GM18861 (cell line): ENCODE measurements around the gene ADGRF3.
A peak's percentile ranks its signal among the peaks of the same experiment; 100 is the strongest.
"Not testable (repeated sequence)": the region's sequence is repeated elsewhere in the genome, so short reads cannot be mapped to it uniquely, and the experiment has no call there.

Experiments
- ATAC-seq: cut with Tn5 transposase; IDR thresholded peaks from one replicate; pipeline ENCODE4 v1.9.1; 2021; ENCODE audit not compliant: unreplicated experiment

The ADGRF3 gene

DNA sequence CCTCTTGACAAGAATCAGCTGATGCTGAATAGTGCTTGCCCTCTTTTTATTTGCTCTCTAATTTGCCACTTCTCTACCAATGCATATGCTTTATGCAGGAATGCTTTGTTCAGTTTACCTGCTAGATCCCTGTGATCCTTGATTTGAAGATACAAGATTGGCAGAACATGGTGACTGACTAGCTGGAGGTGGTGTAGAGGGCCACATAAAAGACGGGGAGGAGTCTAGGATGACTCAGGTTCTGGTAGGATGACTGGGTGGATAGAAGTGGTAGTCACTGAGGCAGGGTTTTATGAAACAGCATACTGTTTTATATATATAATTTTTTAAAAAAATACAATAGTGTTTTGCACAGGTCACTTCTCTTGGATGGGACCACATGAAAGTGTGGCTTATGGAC lies 6.3 kb upstream of the ADGRF3 start:
- ATAC-seq, result no peak

DNA sequence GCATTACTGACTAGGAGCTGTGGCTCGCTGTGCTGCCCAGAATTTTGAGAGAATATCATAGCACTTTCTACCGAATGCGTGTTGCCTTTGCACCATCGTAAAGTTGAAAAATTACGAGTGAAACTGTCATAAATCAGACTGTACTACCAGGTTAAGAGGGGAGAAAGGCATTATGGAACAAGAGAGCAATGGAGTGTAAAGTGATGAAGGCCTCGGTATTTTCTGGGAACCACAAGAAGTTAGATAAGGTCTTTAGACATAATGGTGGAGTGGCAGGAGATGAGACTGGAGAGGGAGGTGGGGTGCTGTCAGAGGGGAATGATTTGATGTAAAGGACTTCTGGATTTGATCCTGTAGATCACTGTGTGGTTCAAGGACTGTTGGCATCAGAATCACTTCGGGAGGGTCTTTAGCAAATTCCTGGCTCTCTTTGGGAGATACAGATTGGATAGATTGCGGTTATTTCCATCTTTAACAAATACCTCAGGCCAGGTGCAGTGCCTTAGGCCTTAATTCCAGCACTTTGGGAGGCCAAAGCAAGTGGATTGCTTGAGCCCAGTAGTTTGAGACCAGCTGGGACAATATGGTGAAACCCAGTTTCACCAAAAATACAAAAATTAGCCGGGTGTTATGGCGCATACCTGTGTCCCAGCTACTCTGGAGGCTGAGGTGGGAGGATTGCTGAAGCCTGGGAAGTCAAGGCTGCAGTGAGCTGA lies 4.9 kb upstream of the ADGRF3 start:
- no peak for ATAC-seq

DNA sequence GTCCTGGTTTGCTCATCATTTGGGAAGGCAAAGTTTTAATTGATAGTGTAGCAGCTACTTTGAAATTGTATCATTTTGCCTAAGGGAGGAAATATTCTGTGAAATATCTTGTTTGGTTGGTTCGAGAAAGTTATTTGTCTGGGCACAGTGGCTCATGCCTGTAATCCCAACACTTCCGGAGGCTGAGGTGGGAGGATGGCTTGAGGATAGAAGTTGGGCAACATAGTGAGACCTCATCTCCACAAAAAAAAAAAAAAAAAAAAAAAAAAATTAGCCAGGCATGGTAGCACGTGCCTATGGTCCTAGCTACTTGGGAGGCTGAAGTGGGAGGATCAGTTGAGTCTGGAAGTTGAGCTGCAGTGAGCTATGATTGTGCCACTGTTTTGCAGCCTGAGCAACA lies 3.1 kb upstream of the ADGRF3 start:
- no peak for ATAC-seq

DNA sequence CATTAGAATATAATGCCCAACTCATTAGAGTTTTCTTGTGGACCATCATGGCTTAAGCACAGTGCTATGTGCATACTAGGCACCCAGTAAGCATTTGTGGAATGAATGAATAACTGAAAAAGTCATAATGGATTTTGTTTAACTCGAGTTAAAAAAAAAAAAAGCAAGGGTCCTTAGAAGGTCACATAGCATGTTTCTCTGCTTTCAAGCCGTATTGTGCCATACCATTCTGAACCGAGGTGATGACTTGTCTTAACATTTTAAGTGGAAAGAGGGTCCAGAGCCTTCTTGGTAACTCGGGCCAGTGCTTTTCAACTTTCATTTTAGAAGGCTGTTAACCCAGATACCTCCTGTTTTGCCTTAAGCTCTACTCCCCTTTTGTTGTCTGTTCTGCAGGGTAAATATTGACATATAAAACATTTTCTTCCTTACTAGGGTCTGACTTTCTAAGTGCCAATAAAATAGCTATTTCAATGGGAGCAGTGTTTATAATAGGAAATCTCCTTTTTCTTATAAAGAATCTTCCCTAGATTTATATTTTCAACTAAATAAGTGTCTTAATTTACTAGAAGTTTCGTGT lies 787 bp upstream of the ADGRF3 start:
- no peak for ATAC-seq

DNA sequence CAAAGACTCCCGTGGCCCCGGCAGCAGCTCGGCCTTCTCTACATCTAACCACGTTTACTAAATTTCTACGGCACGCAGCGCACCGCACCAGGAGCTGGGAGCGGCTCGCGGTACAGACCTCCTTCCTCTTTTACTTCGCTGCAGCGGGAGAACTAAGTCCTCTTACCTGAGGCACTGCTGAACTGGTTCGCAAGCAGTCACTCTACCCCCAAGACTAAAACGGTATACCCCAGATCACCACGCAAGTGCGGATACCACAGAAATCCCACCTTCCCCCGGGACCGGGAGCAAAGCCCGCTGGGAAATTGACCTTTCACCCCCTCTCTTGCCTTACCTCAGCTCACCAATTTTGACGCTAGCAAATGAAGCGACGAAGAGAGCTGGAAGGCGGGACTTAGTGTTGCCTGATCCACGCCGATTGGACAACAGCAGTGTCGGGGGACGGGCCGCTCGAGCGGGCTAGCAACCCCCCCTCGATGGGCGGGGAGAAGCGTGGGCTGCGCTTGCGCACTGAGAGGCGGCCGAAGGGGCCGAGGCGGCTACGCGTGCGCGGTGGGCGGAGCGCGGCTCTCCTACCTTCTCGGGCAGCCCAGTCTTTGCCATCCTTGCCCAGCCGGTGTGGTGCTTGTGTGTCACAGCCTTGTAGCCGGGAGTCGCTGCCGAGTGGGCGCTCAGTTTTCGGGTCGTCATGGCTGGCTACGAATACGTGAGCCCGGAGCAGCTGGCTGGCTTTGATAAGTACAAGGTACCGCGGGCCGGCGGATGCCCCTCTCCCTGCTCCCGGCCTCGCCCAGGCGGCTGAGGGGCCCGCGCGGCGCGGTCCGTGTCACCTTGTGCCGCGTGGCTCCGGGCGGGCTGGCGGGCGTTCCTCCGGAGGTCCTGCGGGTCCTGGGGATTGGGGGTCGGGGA lies 790 bp downstream of the ADGRF3 start, which contains the start of gene SELENOI:
Gene SELENOI, plus strand, starts transcription at position 599 of the 909 bp plus-strand sequence. Its CDS starts 90 bp downstream, at position 689.
- ATAC-seq, result peak; percentile 87

DNA sequence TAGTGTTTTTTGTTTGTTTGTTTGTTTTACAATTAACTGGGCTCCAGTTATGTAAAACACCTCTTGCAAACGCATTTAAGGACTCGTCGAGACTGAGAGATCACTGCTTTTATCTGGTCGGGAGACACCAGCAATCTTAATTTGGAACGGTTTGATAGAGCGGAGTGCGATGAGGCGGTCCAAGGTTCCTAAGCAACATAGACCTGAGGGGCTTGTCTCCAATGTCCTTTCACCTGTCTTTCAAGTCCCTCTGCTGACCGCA lies 1.4 kb downstream of the ADGRF3 start:
- no peak for ATAC-seq

DNA sequence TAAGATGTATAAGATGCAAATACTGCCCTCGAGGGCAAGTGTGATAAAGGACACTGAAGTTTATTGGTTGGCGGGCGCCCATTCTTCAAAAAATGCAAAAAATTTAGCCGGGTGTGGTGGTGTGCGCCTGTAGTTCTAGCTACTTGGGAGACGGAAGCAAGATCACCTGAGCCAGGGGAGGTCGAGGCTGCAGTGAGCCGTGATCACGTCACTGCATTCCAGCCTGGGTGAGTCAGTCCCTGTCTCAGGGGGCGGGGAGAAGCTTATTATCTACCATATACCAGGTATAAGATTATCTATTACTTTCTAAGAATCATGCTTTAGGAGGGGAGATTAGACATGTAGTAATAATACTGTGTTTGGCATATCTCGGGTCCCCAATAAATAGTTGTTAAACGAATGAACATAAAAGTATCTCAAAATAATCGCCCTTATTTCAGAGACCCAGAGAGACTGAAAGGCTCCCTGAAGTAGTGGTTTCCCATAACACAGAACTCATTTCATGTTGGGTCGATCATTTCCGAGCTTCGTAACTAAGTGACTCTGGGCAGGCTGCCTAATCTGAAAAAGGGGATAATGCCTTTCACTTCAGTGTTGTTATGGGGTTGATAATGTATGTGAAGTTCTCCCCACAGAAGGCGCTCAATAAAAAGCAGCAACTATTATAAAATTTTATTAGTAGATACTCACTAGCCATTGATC lies 1.9 kb downstream of the ADGRF3 start:
- no peak for ATAC-seq

DNA sequence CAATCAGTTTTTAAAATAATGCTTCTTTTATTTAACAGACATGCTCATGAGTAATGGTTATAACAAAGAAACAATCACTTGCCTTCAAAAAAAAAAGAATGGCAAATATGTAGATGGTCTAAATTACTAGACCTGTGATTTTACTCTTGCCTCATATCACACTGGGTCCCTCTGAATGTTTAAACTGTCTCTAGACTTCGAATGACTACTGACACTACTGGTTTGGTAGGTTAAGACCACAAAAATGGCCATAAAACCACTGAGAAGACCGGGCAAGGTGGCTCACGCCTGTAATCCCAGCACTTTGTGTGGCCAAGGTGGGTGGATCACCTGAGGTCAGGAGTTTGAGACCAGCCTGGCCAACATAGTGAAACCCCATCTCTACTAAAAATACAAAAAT lies 5.8 kb downstream of the ADGRF3 start:
- no peak for ATAC-seq

DNA sequence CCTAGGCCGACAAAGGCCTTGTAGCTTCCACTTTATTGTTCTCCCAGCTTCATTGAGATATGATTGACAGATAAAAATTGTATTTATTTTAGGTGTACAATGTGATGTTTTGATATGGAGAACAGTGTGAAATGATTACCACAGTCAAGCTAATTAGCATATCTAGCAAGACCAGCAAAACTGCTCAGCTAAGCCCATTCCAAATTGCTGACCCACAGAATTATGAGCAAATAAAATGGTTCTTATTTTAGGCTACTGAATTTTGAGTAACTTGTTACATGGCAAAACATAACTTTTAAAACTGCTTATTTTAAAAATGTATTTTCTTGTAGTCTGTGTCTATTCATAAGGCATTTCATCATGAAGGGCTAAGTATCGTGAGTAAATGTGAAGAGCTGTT lies 9.3 kb downstream of the ADGRF3 start:
- ATAC-seq, result no peak

DNA sequence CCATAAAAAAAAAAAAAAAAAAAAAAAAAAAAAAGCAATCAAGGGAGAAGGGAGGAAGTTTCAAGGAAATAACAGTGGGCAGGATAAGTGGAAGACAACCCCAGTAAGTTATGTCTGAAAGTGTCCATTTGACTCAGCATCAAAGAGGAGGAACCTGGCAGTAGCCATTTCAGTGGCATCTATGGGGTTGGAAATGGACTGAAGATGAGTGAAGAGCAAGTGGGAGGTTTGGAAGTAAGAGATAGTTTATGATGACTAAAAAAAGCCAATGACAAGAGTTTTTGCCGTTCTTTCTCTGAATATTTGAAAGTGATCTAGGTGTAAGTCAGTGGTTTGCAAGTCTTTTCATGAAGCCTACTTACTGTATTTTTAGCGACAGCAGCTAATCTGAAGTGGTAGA lies 9.9 kb downstream of the ADGRF3 start:
- no peak for ATAC-seq

DNA sequence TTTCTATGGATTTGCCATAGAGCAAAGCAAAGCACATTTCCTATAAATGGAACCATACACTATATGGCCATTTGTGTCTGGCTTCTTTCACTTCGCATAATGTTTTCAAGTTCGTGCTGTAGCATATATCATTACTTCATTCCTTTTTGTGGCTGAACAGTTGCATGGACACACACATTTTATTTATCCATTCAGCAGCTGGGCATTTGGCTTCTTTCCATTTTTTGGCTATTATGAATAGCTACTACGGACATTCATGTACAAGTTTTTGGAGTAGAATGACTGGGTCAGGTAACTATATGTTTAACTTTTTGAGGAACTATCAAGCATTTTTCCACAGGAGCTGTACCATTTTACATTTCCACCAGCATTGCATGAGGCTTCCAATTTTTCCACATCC lies 11.4 kb downstream of the ADGRF3 start:
- ATAC-seq, result no peak

DNA sequence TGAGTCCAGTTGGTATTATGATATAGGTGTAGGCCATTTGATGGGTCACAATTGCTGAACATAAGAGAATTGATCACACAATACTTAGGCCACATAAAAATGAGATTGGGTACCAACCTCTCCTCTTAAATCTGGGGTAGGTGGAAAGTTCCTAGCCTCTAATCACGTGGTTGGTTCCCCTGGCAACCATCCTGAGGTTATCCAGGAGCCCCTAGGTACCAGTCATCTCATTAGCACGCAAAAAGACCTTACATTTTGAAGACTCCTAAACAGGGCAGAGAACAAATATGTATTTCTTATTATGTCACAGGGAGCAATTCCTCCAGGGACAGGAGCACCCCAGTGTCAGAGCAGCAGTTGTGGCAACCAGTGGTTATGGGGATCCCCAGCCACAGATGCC lies 13.3 kb downstream of the ADGRF3 start:
- no peak for ATAC-seq

DNA sequence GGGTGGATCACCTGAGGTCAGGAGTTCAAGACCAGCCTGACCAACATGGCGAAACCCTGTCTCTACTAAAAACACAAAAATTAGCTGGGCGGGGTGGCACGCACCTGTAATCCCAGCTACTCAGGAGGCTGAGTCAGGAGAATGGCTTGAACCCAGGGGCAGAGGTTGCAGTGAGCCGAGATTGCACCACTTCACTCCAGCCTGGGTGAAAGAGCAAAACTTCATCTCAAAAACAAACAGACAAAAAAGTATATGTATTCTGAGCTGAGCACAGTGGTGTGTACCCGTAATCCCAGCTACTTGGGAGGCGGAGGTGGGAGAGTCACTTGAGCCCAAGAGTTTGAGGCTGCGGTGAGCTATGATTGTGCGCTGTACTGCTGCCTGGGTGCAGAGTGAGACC lies 15.3 kb downstream of the ADGRF3 start:
- ATAC-seq, result not testable (repeated sequence)

DNA sequence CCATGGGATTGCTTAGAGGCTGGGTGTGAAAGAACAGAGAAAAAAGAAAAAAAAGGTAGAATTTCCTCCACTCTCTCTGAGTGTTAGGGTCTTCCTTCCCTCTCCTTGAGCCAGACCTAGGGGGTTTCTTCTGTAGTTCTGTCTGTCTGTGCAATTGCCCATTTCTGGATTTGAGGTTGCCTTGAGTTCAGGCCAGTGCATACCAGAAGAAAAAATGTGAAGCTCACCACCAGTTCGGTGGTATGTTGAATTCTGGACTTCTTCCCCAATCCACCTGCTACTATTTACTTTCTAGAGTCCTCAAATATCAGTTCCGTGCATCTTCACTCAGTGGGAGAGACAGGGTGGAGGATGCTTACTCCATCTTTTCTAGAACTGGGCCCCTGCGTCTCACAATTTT lies 16.0 kb downstream of the ADGRF3 start:
- no peak for ATAC-seq

DNA sequence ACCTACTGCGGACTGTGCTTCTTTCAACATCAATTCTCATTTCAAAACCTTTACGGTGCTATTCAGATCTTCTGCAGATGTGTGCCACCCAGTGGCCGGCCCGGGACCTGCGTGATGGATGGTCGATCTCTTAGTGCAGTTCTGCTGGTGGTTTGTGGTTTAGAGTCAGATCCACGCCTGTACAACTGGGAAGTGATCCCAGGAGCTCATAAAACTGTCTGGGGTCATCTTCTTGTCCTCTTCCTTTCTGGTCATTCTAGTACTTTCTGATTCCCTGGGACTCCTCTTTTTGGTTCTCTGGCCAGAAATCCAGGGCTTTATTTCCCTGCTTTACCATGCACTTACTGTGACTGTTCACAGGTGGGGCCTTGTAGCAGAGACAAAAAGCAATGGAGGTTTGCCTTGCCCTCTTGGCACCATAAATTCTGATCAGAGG lies 16.5 kb downstream of the ADGRF3 start:
- peak; percentile 73 for ATAC-seq

DNA sequence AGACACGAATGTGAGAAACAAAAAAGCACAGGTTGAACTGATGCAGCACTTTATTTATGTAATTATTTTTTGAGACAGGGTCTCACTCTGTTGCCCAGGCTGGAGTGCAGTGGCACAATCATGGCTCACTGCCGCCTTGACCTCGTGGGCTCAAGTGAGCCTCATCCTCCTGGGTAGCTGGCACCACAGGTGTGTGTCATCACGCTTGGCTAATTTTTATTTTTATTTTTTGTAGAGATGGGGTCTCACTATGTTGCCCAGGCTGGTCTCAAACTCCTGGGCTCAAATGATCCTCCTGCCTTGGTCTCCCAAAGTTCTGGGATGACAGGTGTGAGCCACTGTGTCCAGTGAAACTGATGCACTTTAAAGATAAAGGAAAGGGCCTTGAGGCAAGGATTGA lies 17.5 kb downstream of the ADGRF3 start:
- ATAC-seq, result not testable (repeated sequence)

DNA sequence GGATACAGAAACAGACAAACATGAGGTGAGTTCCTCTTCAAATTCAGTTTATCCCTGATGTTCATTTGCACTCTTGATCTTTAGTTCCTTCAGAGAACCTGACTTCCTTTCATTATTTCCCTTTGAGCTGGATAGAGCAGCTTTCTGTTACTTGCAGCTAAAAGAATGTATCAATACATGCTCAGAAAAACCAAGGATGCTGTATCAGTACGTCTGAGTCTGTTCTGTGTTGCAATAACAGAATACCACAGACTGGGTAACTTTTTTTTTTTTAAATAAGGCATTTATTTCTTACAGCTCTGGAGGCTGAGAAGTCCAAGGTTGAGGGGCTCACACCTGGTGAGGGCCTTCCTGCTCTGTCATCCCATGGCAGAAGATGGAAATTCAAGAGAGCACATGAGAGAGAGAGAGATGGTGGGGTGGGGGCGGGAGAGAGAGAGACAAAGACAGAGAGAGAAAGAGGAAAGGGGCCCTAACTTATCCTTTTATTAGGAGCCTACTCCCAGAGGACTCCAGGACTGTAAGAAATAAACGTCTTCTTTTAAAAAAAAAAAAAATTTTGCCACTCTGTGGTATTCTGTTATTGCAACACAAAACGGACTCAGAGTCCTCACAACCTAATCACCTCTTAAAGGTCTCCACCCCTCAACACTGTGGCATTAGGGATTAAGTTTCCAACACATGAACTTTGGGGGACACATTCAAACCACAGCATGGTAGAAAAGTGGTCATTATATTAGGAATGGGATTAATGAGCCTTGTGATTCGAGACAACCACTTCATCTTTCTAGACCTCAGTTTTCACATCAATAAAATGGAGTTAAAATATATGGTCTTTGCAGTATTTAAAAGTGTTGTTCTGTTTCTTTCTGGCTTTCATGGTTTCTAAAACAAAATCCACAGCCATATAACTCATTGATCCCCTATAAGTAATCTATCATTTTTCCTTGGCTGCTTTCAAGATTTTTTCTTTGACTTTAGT lies 19.0 kb downstream of the ADGRF3 start:
- ATAC-seq, result no peak

DNA sequence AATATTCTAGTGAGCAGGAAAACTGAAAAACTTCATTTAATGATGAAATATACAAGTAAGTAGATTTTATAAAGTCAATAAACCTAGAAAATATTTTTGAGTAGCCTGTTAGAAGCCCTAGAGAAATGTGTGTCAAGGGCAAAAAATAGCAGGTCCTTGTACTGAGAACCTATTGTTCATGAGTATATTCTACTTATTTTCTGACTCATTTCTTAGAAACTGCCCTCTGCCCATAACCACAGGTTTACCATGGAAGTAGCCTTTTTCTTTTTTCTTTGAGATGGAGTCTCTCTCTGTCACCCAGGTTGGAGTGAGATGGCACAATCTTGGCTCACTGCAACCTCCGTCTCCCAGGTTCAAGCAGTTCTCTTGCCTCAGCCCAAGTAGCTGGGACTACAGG lies 20.1 kb downstream of the ADGRF3 start:
- no peak for ATAC-seq

DNA sequence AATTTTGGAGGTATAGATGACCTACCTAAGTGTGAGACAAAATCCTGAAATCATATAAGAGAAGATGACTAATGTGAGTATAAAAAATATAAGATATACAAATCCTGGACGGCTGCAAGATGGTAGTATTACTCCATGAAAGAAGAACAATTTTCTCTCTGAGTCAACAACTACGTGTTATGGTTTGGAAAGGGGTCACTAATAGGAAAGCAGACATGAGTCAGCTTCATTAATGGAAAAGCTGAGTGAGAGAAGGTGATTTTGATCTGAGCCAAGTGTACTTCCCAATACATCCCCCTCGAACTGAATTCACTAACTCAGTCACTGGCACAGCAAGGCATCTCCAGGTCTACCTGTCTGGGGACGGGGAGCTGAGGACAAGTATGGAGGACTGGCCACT lies 20.7 kb downstream of the ADGRF3 start:
- ATAC-seq, result no peak

DNA sequence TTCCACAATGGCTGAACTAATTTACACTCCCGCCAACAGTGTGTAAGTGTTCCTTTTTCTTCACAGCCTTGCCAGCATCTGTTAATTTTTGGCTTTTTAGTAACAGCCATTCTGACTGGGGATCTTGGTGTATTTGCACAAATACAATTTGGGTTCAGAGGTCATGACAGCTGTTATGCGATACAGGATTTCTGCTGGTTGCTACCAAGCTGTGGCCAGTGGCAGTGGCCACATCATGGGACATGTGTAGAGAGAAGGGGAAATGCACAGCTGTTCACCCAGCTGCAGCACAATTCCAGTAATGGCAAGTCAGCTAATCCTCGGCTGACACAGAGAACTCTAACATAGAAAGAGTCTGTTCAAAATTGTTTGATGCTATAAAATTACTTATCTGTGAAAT lies 21.7 kb downstream of the ADGRF3 start:
- no peak for ATAC-seq
